A549 (cell line): ENCODE data around the gene GOLGA7B. TPM values are rescaled to one million over a fixed set of nuclear protein-coding genes. Genes with fewer than 3 reads are reported as not detected.

Experiments
- ATAC-seq, 2 experiments: fragments of 200-7000 bp in 1 of 2; fragments of >200 bp in 1 of 2; cut with Nextera tagmentation in 1 of 2; cut with Tn5 transposase in 1 of 2; 3 replicates each; pipeline versions ENCODE4 v1.8.0 to v1.9.1; 2018 to 2020; ENCODE audit warnings: mild to moderate bottlenecking in 1 of 2, moderate library complexity in 1 of 2
- CTCF ChIA-PET: fragments of 300-600 bp; sonication (Branson Sonifier 250); formaldehyde crosslinking; extraction: SDS; loops from one replicate; lab custom pipeline; 2021; ENCODE audit warnings: antibody characterized with exemption, inconsistent platforms; lab: Yijun Ruan, JAX
- POLR2A ChIA-PET: fragments of 350-600 bp; formaldehyde crosslinking; extraction: SDS; loops from one replicate; lab custom pipeline; 2021; ENCODE audit warnings: antibody characterized with exemption, inconsistent platforms; lab: Yijun Ruan, JAX
- DNase-seq, 2 experiments: peaks; one replicate each; pipeline versions ENCODE4 v3.0.0 to v3.0.0-alpha.2; 2011 to 2016; ENCODE audit warnings: low read depth in 1 of 2, low spot score in 1 of 2
- FAIRE-seq: peaks from 2 replicates; lab custom pipeline; 2011; peaks lifted over from hg19 to GRCh38; lab: Jason Lieb, UNC
- H3K27ac ChIP-seq, 2 experiments: fragments of >200 bp; sonication (Bioruptor Twin); formaldehyde crosslinking; 3 replicates each; pipeline ENCODE4 v1.5.1; 2016 to 2017
- H3K4me1 ChIP-seq: fragments of >200 bp; sonication (Bioruptor Twin); formaldehyde crosslinking; 3 replicates; pipeline ENCODE4 v1.6.1; 2016
- H3K4me2 ChIP-seq: fragments of >200 bp; sonication (Bioruptor Twin); formaldehyde crosslinking; 3 replicates; pipeline ENCODE4 v1.6.1; 2016
- H3K4me3 ChIP-seq: fragments of >200 bp; sonication (Bioruptor Twin); formaldehyde crosslinking; 3 replicates; pipeline ENCODE4 v1.5.1; 2016
- H3K9me3 ChIP-seq: fragments of >200 bp; sonication (Bioruptor Twin); formaldehyde crosslinking; 3 replicates; pipeline ENCODE4 v1.6.1; 2016
- CBX2 ChIP-seq: fragments of 200-600 bp; sonication (generic); IDR thresholded peaks from 2 replicates; pipeline ENCODE4 v1.6.1; 2016; ENCODE audit warnings: low read depth, mild to moderate bottlenecking, borderline replicate concordance
- CHD2 ChIP-seq: fragments of 150-350 bp; IDR thresholded peaks from 2 replicates; pipeline ENCODE4 v1.6.1; 2014; ENCODE audit warnings: low read length; ENCODE audit not compliant: partially characterized antibody
- EHF ChIP-seq: fragments of 250-450 bp; sonication (Bioruptor Pico); IDR thresholded peaks from 2 replicates; pipeline ENCODE4 v1.5.0; 2020; ENCODE audit warnings: mild to moderate bottlenecking
- EP300 ChIP-seq, 2 experiments: fragments of >200 bp; sonication (Bioruptor Twin); formaldehyde crosslinking; IDR thresholded peaks; 2 replicates in 1 of 2; 3 replicates in 1 of 2; pipeline ENCODE4 v1.6.1; 2016 to 2017
- FOSL2 ChIP-seq, 2 experiments: fragments of 450-650 bp in 1 of 2; fragments of >200 bp in 1 of 2; sonication (Bioruptor Twin) in 1 of 2; formaldehyde crosslinking; IDR thresholded peaks; 2 replicates each; pipeline versions ENCODE4 v1.5.0 to v1.6.1; 2016 to 2020; ENCODE audit warnings: mild to moderate bottlenecking in 1 of 2, moderate library complexity in 1 of 2
- HOXA7 ChIP-seq: fragments of 250-450 bp; sonication (Bioruptor Pico); IDR thresholded peaks from 2 replicates; pipeline ENCODE4 v1.5.0; 2020; ENCODE audit warnings: mild to moderate bottlenecking, moderate library complexity
- HOXB13 ChIP-seq: fragments of 250-450 bp; sonication (Bioruptor Pico); IDR thresholded peaks from 2 replicates; pipeline ENCODE4 v1.5.0; 2020; ENCODE audit warnings: low read depth, mild to moderate bottlenecking, moderate library complexity
- HOXB5 ChIP-seq: fragments of 250-450 bp; sonication (Bioruptor Pico); IDR thresholded peaks from 2 replicates; pipeline ENCODE4 v1.5.0; 2020; ENCODE audit warnings: mild to moderate bottlenecking, moderate library complexity
- JUN ChIP-seq, 2 experiments: fragments of >200 bp; sonication (Bioruptor Twin); formaldehyde crosslinking; IDR thresholded peaks; 2 replicates in 1 of 2; 3 replicates in 1 of 2; pipeline ENCODE4 v1.6.1; 2016 to 2017
- KDM5A ChIP-seq: fragments of 200-600 bp; sonication (generic); IDR thresholded peaks from 2 replicates; pipeline ENCODE4 v1.6.1; 2016; ENCODE audit warnings: antibody characterized with exemption, mild to moderate bottlenecking
- RAD21 ChIP-seq, 2 experiments: fragments of >200 bp in 1 of 2; sonication (Bioruptor Twin) in 1 of 2; formaldehyde crosslinking in 1 of 2; IDR thresholded peaks in 1 of 2; conservative IDR thresholded peaks in 1 of 2; 2 replicates in 1 of 2; 3 replicates in 1 of 2; pipeline ENCODE4 v1.6.1; 2012 to 2018; ENCODE audit warnings: inconsistent platforms in 1 of 2
- RARB ChIP-seq: fragments of 250-450 bp; sonication (Bioruptor Pico); IDR thresholded peaks from 2 replicates; pipeline ENCODE4 v1.8.0; 2021; ENCODE audit warnings: mild to moderate bottlenecking, moderate library complexity
- RFX5 ChIP-seq: fragments of 450-650 bp; IDR thresholded peaks from 2 replicates; pipeline ENCODE4 v1.7.1; 2014; ENCODE audit warnings: antibody characterized with exemption, mild to moderate bottlenecking, moderate library complexity
- RNF2 ChIP-seq: fragments of 200-600 bp; sonication (generic); IDR thresholded peaks from 2 replicates; pipeline ENCODE4 v1.6.1; 2016; ENCODE audit warnings: low read depth, mild to moderate bottlenecking, antibody characterized with exemption, moderate library complexity, borderline replicate concordance
- SMC3 ChIP-seq: fragments of >200 bp; sonication (Bioruptor Twin); formaldehyde crosslinking; IDR thresholded peaks from 3 replicates; pipeline ENCODE4 v1.6.1; 2018; ENCODE audit warnings: inconsistent platforms
- SREBF2 ChIP-seq: fragments of 450-650 bp; IDR thresholded peaks from 2 replicates; pipeline ENCODE4 v1.6.1; 2014; ENCODE audit warnings: mild to moderate bottlenecking, moderate library complexity
- ZFP36 ChIP-seq: fragments of 450-650 bp; IDR thresholded peaks from 2 replicates; pipeline ENCODE4 v1.6.1; 2014; ENCODE audit warnings: borderline replicate concordance; ENCODE audit not compliant: partially characterized antibody
- ZNF302 ChIP-seq: fragments of 250-450 bp; sonication (Bioruptor Pico); IDR thresholded peaks from 2 replicates; pipeline ENCODE4 v1.9.0; 2021; ENCODE audit warnings: inconsistent platforms, mild to moderate bottlenecking, moderate library complexity
- ZSCAN20 ChIP-seq: fragments of 250-450 bp; sonication (Bioruptor Pico); IDR thresholded peaks from 2 replicates; pipeline ENCODE4 v1.8.0; 2022; ENCODE audit warnings: mild to moderate bottlenecking, moderate library complexity
- WGBS: methylation state at CpG from one replicate; pipeline ENCODE4 v1.1.6; 2017; ENCODE audit errors: missing lambda C conversion rate; 5-methylcytosine and 5-hydroxymethylcytosine counted together
- polyA plus RNA-seq, 4 experiments: library from polyadenylated mRNA; depleted of rRNA in 3 of 4; stranded (reverse); fragments of >200 nt; fragmentation: RNase III in 1 of 4; extraction: RNeasy Plus Mini Kit Qiagen cat#74134 plus additional on column Dnase treatment in 1 of 4; gene quantifications; 2 replicates in 3 of 4; 3 replicates in 1 of 4; pipeline ENCODE4 v1.2.3, GENCODE V29; 2011 to 2017
- TF ChIP-seq, protein P1 (sequence below): IDR thresholded peaks from 2 replicates; pipeline ENCODE4 v1.6.1; 2012; ENCODE audit warnings: low read depth, borderline replicate concordance
- TF ChIP-seq, protein P2 (sequence below): IDR thresholded peaks from 2 replicates; pipeline ENCODE4 v1.6.1; 2012
- TF ChIP-seq, protein P3 (sequence below): fragments of 200-600 bp; sonication (generic); IDR thresholded peaks from 2 replicates; pipeline ENCODE4 v1.6.1; 2016; ENCODE audit warnings: antibody characterized with exemption, mild to moderate bottlenecking, moderate library complexity
- TF ChIP-seq, protein P4 (sequence below): fragments of 150-350 bp; IDR thresholded peaks from 2 replicates; pipeline ENCODE4 v1.6.1; 2014; ENCODE audit warnings: low read depth, mild to moderate bottlenecking, low read length

Gene GOLGA7B
- polyA plus RNA-seq, 2 of the 4 experiments (the other 2 are of a cell fraction) = 0.62 to 1.5 TPM

DNA sequence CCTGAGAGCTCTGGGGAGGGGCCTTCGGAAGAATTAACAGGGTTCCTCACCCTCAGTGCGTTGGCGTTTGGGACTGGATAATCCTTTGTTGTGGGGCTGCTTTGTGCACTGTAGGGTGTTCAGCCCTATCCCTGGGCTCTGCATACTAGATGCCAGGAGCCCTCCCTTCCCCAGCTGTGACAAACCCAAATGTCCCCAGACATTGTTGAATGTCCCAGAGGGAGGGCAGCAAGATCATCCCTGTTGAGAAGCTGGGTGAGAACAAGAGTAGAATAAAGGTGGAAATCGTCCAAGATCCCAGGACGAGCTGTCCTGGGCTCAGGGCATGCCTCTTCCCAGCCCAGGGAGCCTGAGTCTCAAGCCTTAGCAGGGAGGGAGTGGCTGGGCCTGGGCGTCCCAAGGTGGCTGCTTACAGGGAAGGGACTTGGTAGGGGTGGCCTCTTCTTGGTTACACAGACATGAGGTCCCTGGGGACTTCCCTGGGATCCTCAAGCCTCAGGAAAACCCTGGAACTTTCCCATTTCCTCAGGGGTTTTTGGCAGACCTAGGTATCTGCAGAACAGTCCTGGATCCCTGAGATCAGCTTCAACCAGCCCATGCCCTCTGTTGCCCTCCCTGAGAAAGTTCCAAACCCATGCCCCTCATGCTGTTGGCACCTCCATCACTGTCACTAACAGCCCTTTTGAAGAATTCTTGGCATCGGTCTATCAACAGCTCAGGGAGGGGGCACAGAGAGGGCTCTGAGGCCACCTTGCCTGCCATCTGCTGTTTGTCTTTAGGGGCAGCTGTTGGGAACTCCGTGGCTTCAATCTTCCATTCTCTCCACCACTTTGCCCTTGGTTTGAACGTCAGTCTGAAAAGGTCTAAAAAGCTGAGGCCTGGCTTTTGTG is 53.7 kb downstream of the GOLGA7B start (continued):
- TF ChIP-seq EP300 (IDR thresholded peaks at IDR 0.05) (no peak), FOSL2 (IDR thresholded peaks at IDR 0.05) (no peak), FOSL2 (CRISPR knock-in tag; IDR thresholded peaks at IDR 0.05) (no peak), KDM5A (no peak), HOXB5 (CRISPR knock-in tag) (no peak)
- TF ChIP-seq, protein P1, sequence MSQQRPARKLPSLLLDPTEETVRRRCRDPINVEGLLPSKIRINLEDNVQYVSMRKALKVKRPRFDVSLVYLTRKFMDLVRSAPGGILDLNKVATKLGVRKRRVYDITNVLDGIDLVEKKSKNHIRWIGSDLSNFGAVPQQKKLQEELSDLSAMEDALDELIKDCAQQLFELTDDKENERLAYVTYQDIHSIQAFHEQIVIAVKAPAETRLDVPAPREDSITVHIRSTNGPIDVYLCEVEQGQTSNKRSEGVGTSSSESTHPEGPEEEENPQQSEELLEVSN = no peak
- TF ChIP-seq, all 56 proteins: peak for 0

DNA sequence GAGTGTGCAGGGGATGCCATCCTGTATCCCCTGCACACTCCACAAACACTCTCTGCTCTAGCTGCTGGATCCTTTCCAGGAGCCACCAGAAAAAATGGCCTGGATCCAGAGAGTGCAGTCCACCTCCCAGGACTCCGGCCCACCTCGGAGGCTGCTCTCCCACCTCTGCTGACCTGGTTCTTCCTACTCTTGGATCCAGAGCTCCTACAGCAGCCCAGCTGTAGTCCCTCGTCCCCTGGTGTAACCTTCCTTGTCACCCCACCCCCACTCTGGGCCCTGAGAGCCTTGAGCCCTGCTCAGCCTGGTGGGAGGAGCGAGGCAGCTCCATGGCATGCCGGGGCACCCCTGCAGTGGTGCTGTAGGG is 54.4 kb downstream of the GOLGA7B start:
- no peak for DNase-seq

DNA sequence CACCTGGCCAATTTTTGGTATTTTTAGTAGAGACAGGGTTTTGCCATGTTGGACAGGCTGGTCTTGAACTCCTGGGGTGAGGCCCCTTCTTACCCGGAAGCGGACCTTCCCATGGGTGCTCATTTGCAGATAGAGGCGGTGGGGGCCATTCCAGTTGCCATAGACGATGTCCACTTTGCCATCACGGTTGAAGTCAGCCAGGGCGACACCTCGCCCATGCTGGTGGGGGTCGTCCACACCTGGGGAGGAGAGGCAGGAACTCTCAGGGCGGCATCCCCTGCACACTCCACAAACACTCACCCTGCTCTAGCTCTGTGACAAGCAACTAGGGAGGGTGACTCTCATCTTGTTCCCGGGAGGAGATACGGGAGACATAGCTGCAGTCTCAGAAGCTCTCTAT is 54.9 kb downstream of the GOLGA7B start:
- ChIA-PET POLR2A (interaction anchor here (4.6 kb wide), 1 partner anchor 15 kb away, joined by 11 read pairs; no protein-coding TSS in a partner anchor), CTCF (interaction anchor here (1.0 to 24.4 kb wide), 8 partner anchors 10 to 134 kb away, joined by 4 to 660 read pairs (median 10); partner anchors contain the start of gene CRTAC1)
- no peak overlapping the region for H3K27ac ChIP-seq
- no peaks in the 10 kb centered on the region for H3K9me3 ChIP-seq
- H3K4me2 ChIP-seq = no peak overlapping the region
- FAIRE-seq (no peak), ATAC-seq (no peak), DNase-seq (no peak)
- 80% methylated on average over 9 of the region's 11 CpGs for WGBS
- H3K4me3 ChIP-seq = no peak overlapping the region
- TF ChIP-seq RARB (CRISPR knock-in tag) (no peak), EHF (CRISPR knock-in tag) (no peak), HOXA7 (no peak), CHD2 (no peak), CBX2 (no peak), RAD21 (conservative IDR thresholded peaks at IDR 0.05 in 1 of 2, IDR thresholded peaks at IDR 0.05 in 1 of 2) (no peak), JUN (IDR thresholded peaks at IDR 0.05) (no peak), ZNF302 (CRISPR knock-in tag) (no peak), SREBF2 (no peak), ZFP36 (no peak)
- TF ChIP-seq, protein P2, sequence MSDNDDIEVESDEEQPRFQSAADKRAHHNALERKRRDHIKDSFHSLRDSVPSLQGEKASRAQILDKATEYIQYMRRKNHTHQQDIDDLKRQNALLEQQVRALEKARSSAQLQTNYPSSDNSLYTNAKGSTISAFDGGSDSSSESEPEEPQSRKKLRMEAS = no peak
- TF ChIP-seq, protein P3, sequence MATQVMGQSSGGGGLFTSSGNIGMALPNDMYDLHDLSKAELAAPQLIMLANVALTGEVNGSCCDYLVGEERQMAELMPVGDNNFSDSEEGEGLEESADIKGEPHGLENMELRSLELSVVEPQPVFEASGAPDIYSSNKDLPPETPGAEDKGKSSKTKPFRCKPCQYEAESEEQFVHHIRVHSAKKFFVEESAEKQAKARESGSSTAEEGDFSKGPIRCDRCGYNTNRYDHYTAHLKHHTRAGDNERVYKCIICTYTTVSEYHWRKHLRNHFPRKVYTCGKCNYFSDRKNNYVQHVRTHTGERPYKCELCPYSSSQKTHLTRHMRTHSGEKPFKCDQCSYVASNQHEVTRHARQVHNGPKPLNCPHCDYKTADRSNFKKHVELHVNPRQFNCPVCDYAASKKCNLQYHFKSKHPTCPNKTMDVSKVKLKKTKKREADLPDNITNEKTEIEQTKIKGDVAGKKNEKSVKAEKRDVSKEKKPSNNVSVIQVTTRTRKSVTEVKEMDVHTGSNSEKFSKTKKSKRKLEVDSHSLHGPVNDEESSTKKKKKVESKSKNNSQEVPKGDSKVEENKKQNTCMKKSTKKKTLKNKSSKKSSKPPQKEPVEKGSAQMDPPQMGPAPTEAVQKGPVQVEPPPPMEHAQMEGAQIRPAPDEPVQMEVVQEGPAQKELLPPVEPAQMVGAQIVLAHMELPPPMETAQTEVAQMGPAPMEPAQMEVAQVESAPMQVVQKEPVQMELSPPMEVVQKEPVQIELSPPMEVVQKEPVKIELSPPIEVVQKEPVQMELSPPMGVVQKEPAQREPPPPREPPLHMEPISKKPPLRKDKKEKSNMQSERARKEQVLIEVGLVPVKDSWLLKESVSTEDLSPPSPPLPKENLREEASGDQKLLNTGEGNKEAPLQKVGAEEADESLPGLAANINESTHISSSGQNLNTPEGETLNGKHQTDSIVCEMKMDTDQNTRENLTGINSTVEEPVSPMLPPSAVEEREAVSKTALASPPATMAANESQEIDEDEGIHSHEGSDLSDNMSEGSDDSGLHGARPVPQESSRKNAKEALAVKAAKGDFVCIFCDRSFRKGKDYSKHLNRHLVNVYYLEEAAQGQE = no peak
- H3K4me1 ChIP-seq = no peaks in the 10 kb centered on the region

More for the DNA sequence above, 54.4 kb downstream of the GOLGA7B start:
- TF ChIP-seq HOXB5 (CRISPR knock-in tag) = no peak
- no peak for TF ChIP-seq RNF2
- no peak for TF ChIP-seq RFX5
- TF ChIP-seq ZSCAN20 (CRISPR knock-in tag) = no peak
- no peak for TF ChIP-seq JUN (IDR thresholded peaks at IDR 0.05)
- no peak for TF ChIP-seq SMC3
- TF ChIP-seq EP300 (IDR thresholded peaks at IDR 0.05) = no peak
- no peak for TF ChIP-seq RARB (CRISPR knock-in tag)
- TF ChIP-seq HOXB13 (CRISPR knock-in tag) = no peak
- TF ChIP-seq, protein P4, sequence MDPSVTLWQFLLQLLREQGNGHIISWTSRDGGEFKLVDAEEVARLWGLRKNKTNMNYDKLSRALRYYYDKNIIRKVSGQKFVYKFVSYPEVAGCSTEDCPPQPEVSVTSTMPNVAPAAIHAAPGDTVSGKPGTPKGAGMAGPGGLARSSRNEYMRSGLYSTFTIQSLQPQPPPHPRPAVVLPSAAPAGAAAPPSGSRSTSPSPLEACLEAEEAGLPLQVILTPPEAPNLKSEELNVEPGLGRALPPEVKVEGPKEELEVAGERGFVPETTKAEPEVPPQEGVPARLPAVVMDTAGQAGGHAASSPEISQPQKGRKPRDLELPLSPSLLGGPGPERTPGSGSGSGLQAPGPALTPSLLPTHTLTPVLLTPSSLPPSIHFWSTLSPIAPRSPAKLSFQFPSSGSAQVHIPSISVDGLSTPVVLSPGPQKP = no peak
- TF ChIP-seq, all 56 proteins: peak for 0
- Histone ChIP-seq H3K9me3 (no peaks in the 10 kb centered on the region), H3K4me1 (no peaks in the 10 kb centered on the region), H3K27ac (no peak overlapping the region), H3K4me2 (no peak overlapping the region), H3K4me3 (no peak overlapping the region)
- 85% methylated on average over 5 of the region's 5 CpGs for WGBS
- CTCF ChIA-PET = interaction anchor here (0.8 to 24.4 kb wide), 10 partner anchors 9 to 154 kb away, joined by 3 to 660 read pairs (median 7); partner anchors contain the start of gene CRTAC1
- ATAC-seq (no peak), FAIRE-seq (no peak)
- POLR2A ChIA-PET = interaction anchor here (4.6 kb wide), 1 partner anchor 15 kb away, joined by 11 read pairs; no protein-coding TSS in a partner anchor
